HG02623 (cell line): ENCODE data around the gene TXLNG.
A peak's percentile ranks its signal among the peaks of the same experiment; 100 is the strongest.
"Not testable (repeated sequence)": the region's sequence is repeated elsewhere in the genome, so short reads cannot be mapped to it uniquely, and the experiment has no call there.

Source experiments
- ATAC-seq: cut with Tn5 transposase; IDR thresholded peaks from one replicate; pipeline ENCODE4 v1.9.1; 2021; ENCODE audit warnings: moderate library complexity; ENCODE audit not compliant: unreplicated experiment

The TXLNG gene

DNA sequence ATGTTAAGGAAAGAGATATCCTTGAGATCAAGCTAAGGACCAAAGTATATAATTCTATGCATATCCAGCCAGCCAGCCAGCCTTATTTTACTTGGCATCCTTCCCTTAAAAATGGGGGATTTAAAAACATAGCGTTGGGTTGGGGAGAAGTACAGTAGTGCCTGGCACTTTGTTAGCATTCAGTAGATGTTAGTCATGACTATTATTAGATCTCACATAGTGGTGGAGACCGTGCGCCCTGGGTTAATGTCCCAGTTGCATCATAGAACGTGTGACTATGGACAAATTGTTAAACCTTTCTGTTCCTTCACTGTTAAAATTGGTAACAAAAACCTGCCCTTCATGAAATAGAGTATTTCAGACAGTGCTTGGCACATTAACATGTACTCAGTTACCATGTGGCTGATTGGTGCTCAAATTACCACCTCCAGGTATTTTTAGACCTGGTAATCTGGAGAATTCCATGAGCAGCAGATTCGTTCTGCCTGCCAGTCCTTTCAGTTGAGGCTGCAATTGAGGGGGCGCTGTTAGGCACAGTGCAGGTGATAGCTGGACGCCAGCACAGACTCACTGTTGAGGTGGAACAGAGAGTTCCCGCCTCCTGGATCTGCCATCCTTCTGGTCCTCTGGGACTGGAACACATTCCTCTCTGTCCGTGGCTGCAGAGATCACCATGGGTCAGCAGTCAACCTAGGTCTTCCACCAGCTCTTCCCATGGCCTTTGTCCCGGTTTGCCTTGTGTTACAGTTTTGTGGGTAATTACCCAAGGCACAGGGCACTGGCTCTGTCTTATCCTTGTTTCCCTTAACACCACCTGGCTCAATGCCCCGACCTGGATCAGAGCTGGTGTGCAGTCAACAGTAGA, 52.2 kb downstream of the TXLNG start:
- no peak for ATAC-seq

DNA sequence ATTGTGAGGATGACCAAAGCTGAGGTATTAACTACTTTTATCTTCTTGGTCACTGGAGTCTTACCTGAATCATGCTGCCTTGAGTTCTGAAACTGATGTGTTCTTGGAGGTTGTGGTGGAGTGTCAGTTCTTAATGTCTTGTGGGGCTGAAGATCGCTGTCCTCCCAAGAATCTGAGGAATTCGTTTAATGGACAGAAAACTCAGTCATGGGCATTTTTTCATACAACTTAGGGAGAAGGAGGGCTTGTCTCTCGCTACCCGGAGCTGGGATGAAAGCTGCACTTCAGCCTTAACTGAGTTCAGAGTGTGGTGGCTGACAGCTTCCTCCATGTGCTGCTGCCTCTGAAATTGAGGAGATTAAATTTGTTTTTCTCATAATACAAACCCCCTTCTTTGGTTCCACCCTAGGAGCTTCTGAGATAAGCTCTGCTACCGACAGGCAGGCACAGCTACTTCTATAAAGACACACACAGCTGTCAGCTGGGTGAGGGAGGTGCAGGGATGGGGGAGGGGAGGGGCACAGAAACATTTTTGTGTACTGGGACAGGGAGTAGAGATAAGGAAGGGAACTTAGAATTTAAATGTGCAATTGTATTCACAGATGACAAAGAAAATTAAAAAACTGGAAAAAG, 53.1 kb downstream of the TXLNG start:
- ATAC-seq = no peak

DNA sequence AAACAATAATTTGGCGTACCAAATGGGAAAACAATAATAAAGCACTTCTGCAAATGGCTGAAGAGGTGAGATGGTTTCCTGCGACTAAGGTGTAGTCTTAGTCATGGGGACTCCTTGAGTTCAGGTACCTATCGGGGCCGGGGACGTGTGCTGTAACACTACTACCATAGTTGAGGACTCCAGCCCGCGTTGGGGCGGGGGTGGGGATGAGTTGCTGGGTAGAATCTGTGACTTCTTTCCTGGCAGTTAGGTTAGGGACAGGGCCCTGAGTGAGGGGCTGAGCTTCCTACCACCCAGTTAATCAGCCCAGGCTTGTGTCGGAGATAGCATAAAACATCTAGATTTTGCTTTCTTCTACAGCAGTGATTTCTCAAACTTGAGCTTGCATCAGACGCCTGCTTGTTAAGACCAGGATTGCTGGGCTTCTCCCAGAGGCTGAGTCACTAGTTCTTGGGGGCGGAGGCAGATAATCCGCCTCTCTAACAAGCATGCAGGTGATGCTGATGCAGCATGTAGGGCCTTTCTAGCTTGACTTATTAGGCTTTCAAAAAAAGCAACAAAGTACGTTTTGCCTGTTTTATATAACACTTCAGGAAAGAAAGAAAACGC, 53.7 kb downstream of the TXLNG start:
- no peak for ATAC-seq

DNA sequence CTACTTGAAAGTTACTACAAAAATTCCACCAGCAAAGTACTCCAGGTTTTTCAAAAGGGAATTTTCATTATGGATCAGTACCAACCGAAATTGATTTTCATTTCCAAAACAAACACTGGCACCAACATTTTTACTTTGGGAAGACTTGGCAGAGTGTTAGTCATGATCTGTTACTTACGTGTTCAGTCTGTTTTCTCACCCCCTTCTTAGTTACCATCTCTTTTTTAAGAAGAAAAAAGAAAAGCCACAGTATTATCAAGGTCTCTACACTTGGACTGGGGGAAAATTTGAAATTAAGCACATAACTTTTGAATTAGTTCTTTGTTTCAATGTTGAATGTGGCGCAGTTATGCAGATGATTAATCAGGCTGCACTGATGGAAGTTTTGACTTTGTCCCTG, 56.4 kb downstream of the TXLNG start:
- no peak for ATAC-seq

DNA sequence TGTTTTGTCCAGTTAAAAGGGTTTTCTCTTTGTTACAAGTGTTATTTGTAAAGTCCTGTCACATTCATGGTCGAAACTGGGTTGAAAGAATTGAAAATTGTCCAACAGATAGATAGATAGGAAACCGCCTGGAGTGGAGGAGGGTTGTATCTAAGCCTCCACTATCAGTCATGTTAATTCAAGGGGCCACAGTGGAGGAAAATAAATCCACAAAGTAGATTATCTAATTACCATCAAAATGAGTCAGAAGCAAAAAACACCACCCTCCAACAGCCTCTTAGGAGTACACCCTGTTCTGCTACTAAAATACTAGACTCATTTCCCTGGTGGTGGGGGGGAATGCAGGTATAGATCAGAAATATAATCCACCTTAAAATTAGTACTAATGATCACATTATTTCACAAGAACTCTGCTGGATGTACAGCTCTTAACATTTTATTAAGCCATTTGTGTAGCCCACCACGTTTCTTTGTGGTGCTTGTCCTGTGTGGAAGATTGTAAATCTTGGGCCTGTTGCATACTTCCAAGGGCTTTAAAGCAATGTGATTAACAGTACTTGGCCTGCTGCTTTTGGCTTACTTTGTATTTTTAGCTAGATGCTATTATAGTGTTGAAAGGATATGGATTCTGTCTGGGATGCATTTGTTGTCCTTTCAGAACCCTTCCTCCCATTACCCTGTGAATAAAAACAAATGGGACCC, 57.1 kb downstream of the TXLNG start:
- ATAC-seq = no peak

DNA sequence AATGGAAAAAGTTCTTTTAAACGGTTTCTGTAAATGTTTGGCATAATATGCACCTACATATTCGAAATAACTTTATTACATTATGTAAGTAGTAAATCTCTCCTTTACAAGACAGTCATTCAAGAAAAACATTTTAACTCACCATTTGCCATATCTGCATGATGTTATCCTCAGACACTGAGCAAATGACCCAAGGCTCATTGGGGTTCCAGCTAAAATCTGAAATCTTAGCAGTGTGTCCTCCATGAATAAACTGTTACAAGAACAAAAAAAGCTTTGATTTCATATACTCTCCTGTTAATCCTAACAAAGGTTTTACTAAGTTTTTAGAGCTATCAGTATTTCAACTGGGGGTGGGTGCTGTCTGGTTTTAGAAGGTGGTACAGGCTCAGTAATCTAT, 59.4 kb downstream of the TXLNG start:
- ATAC-seq = no peak

DNA sequence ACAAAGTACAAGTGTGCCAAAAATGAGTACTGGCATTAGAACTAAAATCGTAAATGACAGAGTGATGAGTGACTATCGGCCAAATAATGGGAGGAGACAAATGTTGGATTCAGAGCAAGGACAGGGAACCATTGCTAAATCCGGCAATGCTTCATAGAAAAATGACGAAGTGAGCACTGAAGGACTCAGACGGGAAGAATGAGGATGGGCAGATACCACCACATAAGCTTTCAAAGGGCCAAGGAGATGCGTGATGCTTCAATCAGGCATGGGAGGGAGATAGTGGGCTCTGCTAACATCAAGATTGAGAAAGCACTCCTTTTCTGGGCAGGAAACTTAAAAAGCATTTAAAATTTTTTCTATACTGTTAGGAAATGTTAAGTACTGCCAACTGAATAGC, 62.3 kb downstream of the TXLNG start:
- ATAC-seq = no peak

DNA sequence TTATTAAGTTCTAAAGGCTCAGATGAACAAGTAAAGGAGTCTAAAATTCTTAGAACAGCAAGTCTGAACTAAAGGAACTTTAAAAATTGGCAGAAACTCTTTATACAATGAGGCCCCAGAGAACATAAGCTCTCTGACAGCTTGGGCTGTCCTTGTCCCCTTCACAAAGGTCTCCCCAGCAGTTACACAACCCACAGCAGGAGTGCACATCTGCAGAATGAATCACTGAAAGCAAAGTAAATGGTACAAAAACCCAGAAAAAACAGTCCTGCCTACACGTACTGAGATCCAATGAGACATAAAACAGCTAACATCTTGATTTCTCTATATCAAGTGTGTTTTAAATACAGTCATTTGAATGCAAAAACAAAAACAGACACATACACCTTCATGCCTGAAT, 65.2 kb downstream of the TXLNG start:
- no peak for ATAC-seq

DNA sequence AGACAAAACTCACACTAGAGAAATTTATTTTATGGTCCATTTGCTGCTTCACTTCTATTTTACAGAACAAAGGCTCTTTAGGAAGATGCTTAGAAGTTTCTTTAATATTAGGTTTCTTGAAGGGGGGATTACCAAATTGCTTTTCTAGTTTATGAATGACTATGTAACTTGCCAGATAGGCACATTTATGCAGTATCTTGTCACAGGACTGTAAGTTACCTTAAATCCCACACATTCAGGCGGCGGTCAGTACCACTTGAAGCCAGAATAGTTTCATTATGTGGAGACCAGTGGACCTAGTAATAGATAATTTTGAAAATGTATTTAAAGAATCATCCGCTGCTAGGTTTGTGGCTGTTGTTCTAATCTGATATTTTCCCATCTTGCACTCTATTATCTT, 65.6 kb downstream of the TXLNG start:
- no peak for ATAC-seq

DNA sequence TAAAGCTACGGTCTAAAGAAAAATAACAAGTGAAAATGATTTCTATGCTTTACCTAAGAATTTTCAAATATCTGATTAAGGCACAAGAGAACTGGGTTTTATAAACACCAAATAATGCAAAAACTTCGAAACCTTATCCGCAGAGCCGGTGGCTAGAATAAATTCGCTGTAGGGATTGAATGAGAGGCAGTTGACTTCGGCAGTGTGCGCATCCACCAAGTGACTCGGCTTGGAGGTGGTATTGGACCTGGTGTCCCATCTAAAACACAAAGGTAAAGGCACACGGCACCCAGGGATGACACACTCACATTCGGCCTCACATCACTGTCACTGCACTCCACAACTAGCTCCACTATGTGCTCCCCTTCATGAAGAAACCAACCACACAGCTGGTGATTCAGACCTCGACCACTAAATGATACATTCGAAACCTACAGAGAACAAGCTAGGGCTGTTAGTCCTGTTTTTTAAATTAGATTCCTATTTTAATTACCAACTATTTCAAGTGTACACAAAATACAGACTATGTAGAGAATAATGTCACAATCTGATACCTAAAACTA, 66.4 kb downstream of the TXLNG start:
- ATAC-seq = no peak

DNA sequence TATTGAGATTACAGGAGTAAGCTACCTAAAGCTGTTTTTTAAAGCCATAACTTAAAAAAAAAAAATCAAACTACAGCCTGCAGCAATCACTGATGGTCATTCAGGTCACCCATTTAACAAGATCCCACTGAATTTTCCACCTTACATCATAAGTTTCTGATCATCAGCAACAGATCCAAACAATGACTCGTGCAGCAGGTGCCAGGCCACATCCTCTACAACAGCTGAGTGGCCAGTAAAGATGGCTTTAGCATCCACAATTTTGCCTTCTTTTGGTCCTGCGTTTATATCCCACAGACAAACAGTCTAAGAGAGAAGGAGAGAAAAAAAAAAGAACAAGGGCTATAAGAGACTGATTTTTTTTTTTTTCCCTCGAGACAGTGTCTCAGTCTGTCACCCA, 67.3 kb downstream of the TXLNG start:
- no peak for ATAC-seq

DNA sequence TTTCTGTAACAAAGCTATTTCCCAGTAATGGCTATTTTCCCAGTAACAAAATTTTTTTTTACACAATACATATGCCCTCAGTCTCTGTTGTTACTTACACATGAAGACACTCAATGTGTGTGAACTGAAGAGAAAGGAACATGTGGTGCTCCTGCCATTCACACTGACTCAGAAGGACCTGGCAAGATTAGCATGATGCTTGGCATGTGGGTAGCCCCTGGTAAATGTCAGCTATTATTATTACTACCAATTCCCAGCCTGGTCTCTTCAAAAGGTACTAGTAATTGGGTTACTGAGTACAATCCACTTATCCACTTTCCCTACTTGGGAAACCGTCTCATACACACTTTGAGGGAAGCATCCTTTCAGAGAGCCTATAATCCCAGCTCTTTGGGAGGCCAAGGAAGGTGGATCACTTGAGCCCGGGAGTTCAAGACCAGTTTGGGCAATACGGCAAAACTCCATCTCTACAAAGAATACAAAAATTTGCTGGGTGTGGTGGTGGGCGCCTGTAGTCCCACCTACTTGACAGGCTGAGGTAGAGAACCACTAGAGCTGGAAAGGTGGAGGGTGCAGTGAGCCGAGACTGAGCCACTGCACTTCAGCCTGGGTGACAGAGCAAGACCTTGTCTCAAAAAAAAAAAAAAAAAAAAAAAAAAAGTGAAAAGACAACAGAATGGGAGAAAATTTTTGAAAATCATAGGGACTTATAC, 69.3 kb downstream of the TXLNG start:
- no peak for ATAC-seq

DNA sequence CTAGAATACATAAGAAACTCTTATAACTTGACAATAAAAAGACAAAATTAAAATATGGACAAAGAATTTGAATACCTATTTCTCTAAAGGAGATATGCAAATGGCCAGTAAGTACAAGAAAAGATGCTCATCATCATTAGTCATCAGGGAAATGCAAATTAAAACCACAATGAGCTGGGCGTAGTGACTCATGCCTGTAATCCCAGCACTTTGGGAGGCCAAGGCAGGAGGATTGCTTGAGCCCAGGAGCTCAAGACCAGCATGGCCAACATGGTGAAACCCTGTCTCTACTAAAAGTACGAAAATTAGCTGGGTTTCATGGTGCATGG, 69.8 kb downstream of the TXLNG start:
- ATAC-seq = not testable (repeated sequence)

DNA sequence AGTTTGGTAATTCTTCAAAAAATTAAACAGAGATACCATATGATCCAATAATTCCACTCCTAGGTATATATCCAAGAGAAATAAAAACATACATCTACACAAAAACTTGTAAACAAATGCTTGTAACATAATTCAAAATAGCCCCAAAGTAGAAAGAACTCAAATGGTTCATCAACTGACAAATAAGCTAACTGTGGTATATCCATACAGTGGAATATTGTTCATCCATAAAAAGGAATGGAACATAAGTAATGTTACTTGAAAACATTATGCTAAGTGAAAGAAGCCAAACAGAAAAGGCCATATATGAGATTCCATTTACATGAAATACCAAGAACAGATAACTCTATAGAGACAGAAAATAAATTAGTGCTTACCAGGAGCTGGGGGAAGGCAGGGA, 70.5 kb downstream of the TXLNG start:
- ATAC-seq = no peak

DNA sequence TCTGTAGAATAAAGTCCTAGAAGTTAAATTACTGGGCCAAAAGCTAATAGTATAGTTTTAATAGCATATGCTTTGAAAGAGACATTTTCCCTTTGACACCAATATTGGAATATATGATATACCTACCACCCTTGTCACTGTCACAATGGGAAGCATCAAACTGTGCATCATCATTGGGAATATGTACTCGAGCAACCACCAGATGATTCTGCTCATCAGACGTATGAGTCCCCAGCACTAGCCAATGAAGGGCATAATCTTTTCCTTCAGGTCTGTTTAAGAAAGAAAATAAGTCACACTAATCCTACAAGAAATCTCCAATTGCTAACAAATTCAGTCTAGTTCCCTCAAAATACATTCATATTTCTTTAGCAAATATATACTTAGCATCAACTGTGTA, 76.6 kb downstream of the TXLNG start:
- ATAC-seq = no peak

DNA sequence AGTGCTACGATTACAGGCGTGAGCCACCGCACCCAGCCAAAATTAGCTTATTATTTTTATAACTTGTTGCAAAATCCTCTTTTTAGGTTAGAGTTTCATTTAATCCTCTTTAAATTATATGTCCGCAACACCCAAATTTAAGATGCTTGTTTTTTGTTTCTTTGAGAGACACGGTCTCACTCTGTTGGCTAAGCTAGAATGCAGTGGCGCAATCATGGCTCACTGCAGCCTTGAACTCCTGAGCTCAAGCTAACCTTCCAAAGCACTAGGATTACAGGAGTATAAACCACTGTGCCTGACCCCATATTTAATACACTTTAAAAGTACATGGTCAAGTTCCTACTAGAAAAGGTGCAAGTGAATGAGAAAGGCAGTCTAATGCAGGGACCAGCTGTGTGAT, 81.7 kb downstream of the TXLNG start:
- ATAC-seq = no peak

DNA sequence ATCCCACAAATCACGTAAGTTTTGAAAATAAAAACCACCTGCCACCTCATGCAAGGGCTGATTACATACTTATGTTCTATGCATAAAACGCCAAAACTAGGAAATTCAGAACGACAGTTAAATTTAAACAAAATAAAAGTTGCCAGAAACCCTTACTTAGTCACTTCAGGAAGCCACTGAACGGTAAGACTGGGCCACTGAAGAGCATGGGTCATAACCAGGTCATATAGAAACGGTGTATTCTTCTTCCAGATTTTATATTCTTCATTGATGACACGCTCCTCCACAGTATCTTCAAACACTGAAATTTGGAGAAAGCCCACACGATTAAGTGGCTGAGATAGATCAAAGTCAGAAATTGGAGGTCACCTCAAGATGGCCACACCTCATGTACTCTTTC, 82.7 kb downstream of the TXLNG start:
- ATAC-seq = no peak

DNA sequence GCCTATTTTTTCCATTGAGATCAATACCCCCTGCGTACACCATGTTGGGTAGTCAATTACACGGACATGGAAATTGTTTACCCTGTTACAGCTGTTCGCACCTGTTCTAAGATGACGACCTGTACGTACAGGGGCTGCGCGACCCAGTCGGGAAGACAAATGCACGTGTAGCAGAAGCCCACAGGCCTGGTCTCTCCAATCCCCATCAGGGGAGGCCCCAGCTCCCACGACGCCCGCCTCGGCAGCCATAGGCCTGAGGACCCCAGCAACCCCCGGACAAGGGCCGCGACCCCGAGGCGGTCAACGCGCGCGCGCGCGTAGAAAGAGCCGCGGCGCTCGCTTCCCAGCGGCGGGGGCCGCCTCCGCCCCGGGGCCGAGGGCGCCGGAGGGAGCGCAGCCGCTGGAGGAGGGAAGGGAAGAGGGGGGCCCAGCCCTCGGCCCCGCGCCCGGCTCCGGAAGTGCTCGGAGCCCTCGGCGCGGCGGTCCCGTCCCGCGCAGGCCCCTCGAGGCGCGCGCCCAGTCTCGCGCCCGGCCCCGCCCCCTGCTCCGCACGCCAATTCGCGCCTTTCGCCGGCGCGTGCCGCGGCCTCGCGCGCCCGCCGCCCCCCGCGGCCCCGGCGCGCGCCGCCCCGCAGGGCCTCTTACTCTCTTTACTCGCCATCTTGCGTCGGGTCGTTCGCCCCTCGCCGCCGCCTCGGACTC, 83.3 kb downstream of the TXLNG start:
- peak; percentile 38 for ATAC-seq

DNA sequence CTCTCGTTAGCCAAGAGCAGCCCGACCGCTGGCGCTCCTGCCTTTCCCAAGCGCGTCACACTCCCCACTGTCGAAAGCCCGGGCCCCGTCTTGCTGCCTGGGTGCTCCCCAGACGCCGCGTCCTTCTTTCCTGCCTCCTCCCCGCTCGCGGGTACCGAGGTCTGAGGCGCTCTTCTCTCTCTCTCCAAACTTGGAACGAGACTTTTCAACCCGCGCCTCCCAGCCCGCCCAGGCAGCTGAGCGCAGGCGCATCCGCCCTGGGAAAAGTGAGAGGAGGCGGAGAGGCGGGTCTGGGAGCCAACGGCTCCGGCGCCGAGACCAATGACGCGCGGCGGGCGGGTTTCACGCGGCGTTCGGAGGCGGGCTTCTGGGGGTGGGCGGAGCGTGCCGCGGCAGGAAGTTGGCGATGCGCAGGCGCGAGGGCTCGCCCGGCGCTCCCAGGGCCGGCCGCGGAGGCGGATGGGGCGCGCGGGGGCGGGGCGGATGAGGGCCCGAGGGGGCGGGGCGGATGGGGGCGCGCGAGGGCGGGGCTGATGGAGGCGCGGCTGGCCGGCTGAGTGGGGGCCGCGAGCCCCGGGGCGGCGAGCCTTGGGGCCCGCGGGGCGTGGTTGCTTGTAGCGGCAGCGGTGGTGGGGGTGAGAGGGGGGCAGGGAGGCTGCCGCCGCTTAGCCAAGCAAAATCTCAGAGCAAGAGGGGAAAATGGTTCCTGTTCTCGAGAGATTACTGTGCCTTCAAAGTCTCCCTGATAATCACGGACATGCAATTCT, 84.0 kb downstream of the TXLNG start, which contains the start of gene RBBP7:
Gene RBBP7 (minus strand): TSS at position 268 of the 767 bp plus-strand sequence. CDS start 309 bp downstream, outside the sequence.
- peak; percentile 79 for ATAC-seq
